MCF 10A (cell line): ENCODE results near the gene MYO18B. TPM values are rescaled to one million over a fixed set of nuclear protein-coding genes. Genes with fewer than 3 reads are reported as not detected.

Experiments used
- BruUV-seq: library from RNA; stranded (reverse); fragments of 400-500 nt; replicated peaks from 2 replicates; lab custom pipeline; 2021; lab: Mats Ljungman, UMichigan
- CTCF ChIA-PET: fragments of 300-600 bp; sonication (Branson Sonifier 250); formaldehyde crosslinking; extraction: SDS; loops from one replicate; lab custom pipeline; 2021; ENCODE audit warnings: antibody characterized with exemption, inconsistent platforms; lab: Yijun Ruan, JAX
- POLR2A ChIA-PET: fragments of 300-600, 350-650 bp; sonication (Branson Sonifier 250); formaldehyde crosslinking; extraction: SDS; loops from one replicate; lab custom pipeline; 2020; ENCODE audit warnings: antibody characterized with exemption, inconsistent platforms; lab: Yijun Ruan, JAX
- DNase-seq: peaks from one replicate; pipeline ENCODE4 v3.0.0-alpha.2; 2018; ENCODE audit not compliant: unreplicated experiment
- H3K27ac Mint-ChIP-seq: one replicate; pipeline ENCODE4 v1.8.0; 2022; ENCODE audit warnings: mild to moderate bottlenecking, low read depth, mixed read lengths; ENCODE audit not compliant: unreplicated experiment
- H3K27me3 Mint-ChIP-seq: one replicate; pipeline ENCODE4 v1.8.0; 2022; ENCODE audit warnings: mixed read lengths; ENCODE audit not compliant: insufficient read depth, unreplicated experiment
- H3K36me3 Mint-ChIP-seq: one replicate; pipeline ENCODE4 v1.8.0; 2022; ENCODE audit warnings: mild to moderate bottlenecking, moderate library complexity, mixed read lengths; ENCODE audit not compliant: insufficient read depth, unreplicated experiment
- H3K4me1 Mint-ChIP-seq: one replicate; pipeline ENCODE4 v1.8.0; 2022; ENCODE audit warnings: mixed read lengths; ENCODE audit not compliant: insufficient read depth, unreplicated experiment
- H3K4me3 Mint-ChIP-seq: one replicate; pipeline ENCODE4 v1.8.0; 2022; ENCODE audit warnings: mild to moderate bottlenecking, moderate library complexity, mixed read lengths; ENCODE audit not compliant: unreplicated experiment
- H3K9me3 Mint-ChIP-seq: one replicate; pipeline ENCODE4 v1.8.0; 2022; ENCODE audit warnings: mixed read lengths; ENCODE audit not compliant: unreplicated experiment
- CTCF ChIP-seq: fragments of 200-600 bp; IDR thresholded peaks from one replicate; pipeline ENCODE4 v1.8.0; 2022; ENCODE audit warnings: antibody characterized with exemption, mild to moderate bottlenecking; ENCODE audit not compliant: unreplicated experiment
- intact Hi-C: fragments of 100-400 bp; cut with micrococcal nuclease; formaldehyde crosslinking; loops from 2 replicates; pipeline ENCODE4 v1.14.1; 2022
- total RNA-seq: library from RNA; stranded (reverse); gene quantifications from 2 replicates; pipeline ENCODE4 v1.2.3, GENCODE V29; 2022

Gene MYO18B
- total RNA-seq, 1 experiment from 2014 or later: 0.07 TPM

DNA sequence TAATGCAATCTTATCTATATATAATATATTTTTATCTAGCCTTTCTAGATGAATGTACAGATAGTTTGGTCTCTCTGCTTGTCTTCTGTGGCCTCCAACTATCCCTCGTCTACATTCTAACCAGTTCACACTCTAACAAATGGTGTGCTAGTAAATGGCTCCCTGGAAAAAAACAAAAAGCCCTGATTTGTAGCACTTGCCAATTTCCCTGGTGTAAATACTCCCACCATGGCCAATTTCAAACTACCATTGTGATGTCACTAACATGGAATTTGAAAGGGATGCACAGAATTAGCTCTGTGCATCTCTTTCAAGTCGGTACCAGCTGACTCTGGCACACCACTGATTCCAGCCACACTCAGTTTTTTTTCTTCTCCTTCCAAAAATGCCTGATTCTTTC lies 154.6 kb downstream of the MYO18B start:
- peaks cover 50% of the 10 kb centered on the region for H3K27me3 Mint-ChIP-seq
- peaks cover 8% of the 10 kb centered on the region for H3K9me3 Mint-ChIP-seq
- no peak overlapping the region for H3K4me3 Mint-ChIP-seq
- intact Hi-C loops: loop anchor here (5.0 kb wide), 1 partner anchor 436 kb away; no protein-coding TSS in a partner anchor
- BruUV-seq: no TSS peak
- no peak for TF ChIP-seq CTCF
- DNase-seq: no peak
- POLR2A ChIA-PET: no interaction called here
- H3K27ac Mint-ChIP-seq: no peak overlapping the region
- peaks cover 6% of the 10 kb centered on the region for H3K4me1 Mint-ChIP-seq
- CTCF ChIA-PET: interaction anchor here (0.8 to 1.0 kb wide), 2 partner anchors 10 to 36 kb away, joined by 3 read pairs; no protein-coding TSS in a partner anchor
- no peaks in the 10 kb centered on the region for H3K36me3 Mint-ChIP-seq

GRCh38 chr22:25898707-25899365 lies 156.8 kb downstream of the MYO18B start:
- Mint-ChIP-seq H3K4me3 (no peak overlapping the region), H3K36me3 (no peaks in the 10 kb centered on the region), H3K27ac (no peak overlapping the region), H3K9me3 (peaks cover 8% of the 10 kb centered on the region), H3K4me1 (peaks cover 6% of the 10 kb centered on the region), H3K27me3 (peaks cover 48% of the 10 kb centered on the region)
- POLR2A ChIA-PET: no interaction called here
- intact Hi-C loops: loop anchor here (5.0 kb wide), 1 partner anchor 433 kb away; no protein-coding TSS in a partner anchor
- no TSS peak for BruUV-seq
- TF ChIP-seq CTCF: peak; percentile 8
- DNase-seq: no peak
- CTCF ChIA-PET: interaction anchor here (1.0 kb wide), 1 partner anchor 9 kb away, joined by 3 read pairs; no protein-coding TSS in a partner anchor

- BruUV-seq: no TSS peak
- intact Hi-C loops: loop anchor here (5.0 kb wide), 1 partner anchor 433 kb away; no protein-coding TSS in a partner anchor
- Mint-ChIP-seq H3K27me3 (peaks cover 48% of the 10 kb centered on the region), H3K4me1 (peaks cover 5% of the 10 kb centered on the region), H3K9me3 (peaks cover 8% of the 10 kb centered on the region), H3K4me3 (no peak overlapping the region), H3K27ac (no peak overlapping the region), H3K36me3 (no peaks in the 10 kb centered on the region)
- DNase-seq: no peak
- ChIA-PET CTCF (interaction anchor here (1.0 kb wide), 1 partner anchor 9 kb away, joined by 3 read pairs; no protein-coding TSS in a partner anchor), POLR2A (no interaction called here)
- TF ChIP-seq CTCF: no peak
Observed at GRCh38 chr22:25899566-25899965, 157.6 kb downstream of the MYO18B start.

GRCh38 chr22:25900390-25900789 lies 158.4 kb downstream of the MYO18B start:
- Mint-ChIP-seq H3K27me3 (peaks cover 48% of the 10 kb centered on the region), H3K4me3 (no peak overlapping the region), H3K27ac (no peak overlapping the region), H3K9me3 (peaks cover 8% of the 10 kb centered on the region), H3K4me1 (no peaks in the 10 kb centered on the region), H3K36me3 (no peaks in the 10 kb centered on the region)
- ChIA-PET CTCF (no interaction called here), POLR2A (interaction anchor here (0.5 kb wide), 1 partner anchor 1082 kb away, joined by 3 read pairs; no protein-coding TSS in a partner anchor)
- no TSS peak for BruUV-seq
- no peak for TF ChIP-seq CTCF
- DNase-seq: no peak
- intact Hi-C loops: no loop called here
